K562 (cell line): ENCODE data around the gene MICU1. TPM values are rescaled to one million over a fixed set of nuclear protein-coding genes. Genes with fewer than 3 reads are reported as not detected.

Experiments
- ATAC-seq: fragments of 200-7000 bp; cut with Tn5 transposase; 3 replicates; pipeline ENCODE4 v1.9.1; 2020; ENCODE audit warnings: moderate library complexity
- BruUV-seq: library from RNA; stranded (reverse); fragments of 400-500 nt; replicated peaks from 2 replicates; lab custom pipeline; 2021; lab: Mats Ljungman, UMichigan
- CTCF ChIA-PET: fragments of 300-600 bp; formaldehyde crosslinking; extraction: SDS; loops from one replicate; lab custom pipeline; 2021; ENCODE audit warnings: low intra/inter-chr PET ratio; lab: Yijun Ruan, JAX
- POLR2A ChIA-PET: fragments of 300-600, 350-650 bp; sonication (Branson Sonifier 250); formaldehyde crosslinking; extraction: SDS; loops from one replicate; lab custom pipeline; 2021; ENCODE audit warnings: antibody characterized with exemption, inconsistent platforms; lab: Yijun Ruan, JAX
- DNase-seq, 4 experiments: peaks; one replicate each; pipeline versions ENCODE4 v3.0.0 to v3.0.0-alpha.2; 2011 to 2018; ENCODE audit warnings: low spot score in 3 of 4, mixed read lengths in 3 of 4; ENCODE audit errors: extremely low read depth in 1 of 4
- FAIRE-seq: peaks from 2 replicates; lab custom pipeline; 2011; peaks lifted over from hg19 to GRCh38; lab: Jason Lieb, UNC
- H2AFZ ChIP-seq: 2 replicates; pipeline ENCODE4 v1.6.0; 2011; ENCODE audit warnings: low read depth, low read length, control low read depth, inconsistent platforms
- H3K27ac ChIP-seq: fragments of 200-600 bp; 3 replicates; pipeline ENCODE4 v1.8.0; 2011; ENCODE audit warnings: low read depth, mild to moderate bottlenecking, control low read depth, inconsistent platforms, low read length, moderate library complexity, mixed read lengths; ENCODE audit errors: extremely low read depth
- H3K27me3 ChIP-seq, 2 experiments: fragments of 300-600 bp in 1 of 2; 2 replicates in 1 of 2; 3 replicates in 1 of 2; pipeline versions ENCODE4 v1.6.0 to v1.8.0; 2011; ENCODE audit warnings: inconsistent platforms in 2 of 2, low read length in 2 of 2, mild to moderate bottlenecking in 1 of 2, mixed read lengths in 1 of 2, moderate library complexity in 1 of 2; ENCODE audit not compliant: control insufficient read depth in 2 of 2, insufficient read depth in 2 of 2
- H3K36me3 ChIP-seq: fragments of 300-600 bp; 3 replicates; pipeline ENCODE4 v1.8.0; 2011; ENCODE audit warnings: mild to moderate bottlenecking, low read length, inconsistent platforms; ENCODE audit not compliant: control insufficient read depth, insufficient read depth
- H3K4me1 ChIP-seq, 2 experiments: fragments of 200-600 bp in 1 of 2; replicated peaks in 1 of 2; 2 replicates in 1 of 2; 3 replicates in 1 of 2; pipeline versions ENCODE4 v1.5.1 to v1.8.0; 2011; ENCODE audit warnings: inconsistent platforms in 2 of 2, low read length in 2 of 2, mild to moderate bottlenecking in 1 of 2, mixed read lengths in 1 of 2, moderate library complexity in 1 of 2; ENCODE audit not compliant: control insufficient read depth in 2 of 2, insufficient read depth in 2 of 2
- H3K4me2 ChIP-seq: 2 replicates; pipeline ENCODE4 v1.6.1; 2011; ENCODE audit warnings: low read length, control low read depth, inconsistent platforms, mixed read lengths; ENCODE audit not compliant: insufficient read depth
- H3K4me3 ChIP-seq: fragments of 200-600 bp; sonication (generic), shearing (Covaris generic); 2 replicates; pipeline ENCODE4 v1.5.1; 2016; ENCODE audit warnings: control low read depth, inconsistent platforms
- H3K79me2 ChIP-seq: fragments of 200-600 bp; 3 replicates; pipeline ENCODE4 v1.8.0; 2011; ENCODE audit warnings: low read length, inconsistent platforms; ENCODE audit not compliant: control insufficient read depth, insufficient read depth
- H3K9ac ChIP-seq, 2 experiments: 2 replicates each; pipeline versions ENCODE4 v1.6.0 to v1.6.1; 2011; ENCODE audit warnings: low read depth in 2 of 2, low read length in 2 of 2, control low read depth in 1 of 2, inconsistent platforms in 1 of 2, mild to moderate bottlenecking in 1 of 2, mixed read lengths in 1 of 2; ENCODE audit not compliant: insufficient read depth in 1 of 2
- H3K9me1 ChIP-seq: one replicate; pipeline ENCODE4 v1.6.0; 2011; ENCODE audit warnings: inconsistent platforms, mild to moderate bottlenecking, low read length, moderate library complexity; ENCODE audit not compliant: control insufficient read depth, insufficient read depth
- H3K9me3 ChIP-seq: replicated peaks from 2 replicates; pipeline ENCODE4 v1.5.1; 2011; ENCODE audit warnings: low read depth, low read length, inconsistent platforms; ENCODE audit not compliant: control insufficient read depth, insufficient read depth
- H4K20me1 ChIP-seq: replicated peaks from 2 replicates; pipeline ENCODE4 v1.6.1; 2011; ENCODE audit warnings: low read length, inconsistent platforms, mixed read lengths; ENCODE audit not compliant: control insufficient read depth, insufficient read depth
- PCBP2 ChIP-seq: fragments of 200-400 bp; formaldehyde crosslinking; IDR thresholded peaks from 2 replicates; pipeline ENCODE4 v1.6.1; 2018; ENCODE audit warnings: low read length, low read depth, mild to moderate bottlenecking, moderate library complexity; ENCODE audit not compliant: poor library complexity, severe bottlenecking
- POLR2AphosphoS2 ChIP-seq: IDR thresholded peaks from 2 replicates; pipeline ENCODE4 v1.6.1; 2012; ENCODE audit warnings: low read length, improper control_type of control experiment
- POLR2G ChIP-seq: fragments of 200-400 bp; formaldehyde crosslinking; IDR thresholded peaks from 2 replicates; pipeline ENCODE4 v1.6.1; 2017; ENCODE audit warnings: low read depth, mild to moderate bottlenecking, antibody characterized with exemption, low read length, moderate library complexity
- RAD51 ChIP-seq: fragments of 450-650 bp; IDR thresholded peaks from 2 replicates; pipeline ENCODE4 v1.7.1; 2016; ENCODE audit warnings: low read depth, mild to moderate bottlenecking, borderline replicate concordance
- RBM34 ChIP-seq: fragments of 200-400 bp; formaldehyde crosslinking; IDR thresholded peaks from 2 replicates; pipeline ENCODE4 v1.6.1; 2018; ENCODE audit warnings: low read length, borderline replicate concordance; ENCODE audit not compliant: insufficient read depth
- RERE ChIP-seq: sonication (generic); formaldehyde crosslinking; IDR thresholded peaks from 2 replicates; pipeline ENCODE4 v1.8.0; 2023; ENCODE audit warnings: missing genetic modification reagents, mild to moderate bottlenecking, borderline replicate concordance
- ZBTB1 ChIP-seq: sonication (generic); formaldehyde crosslinking; IDR thresholded peaks from 2 replicates; pipeline ENCODE4 v1.8.1; 2023; ENCODE audit warnings: missing genetic modification reagents, low read depth, mild to moderate bottlenecking, borderline replicate concordance
- ZBTB34 ChIP-seq: fragments of 250-450 bp; sonication (Bioruptor Pico); IDR thresholded peaks from 2 replicates; pipeline ENCODE4 v1.8.0; 2021; ENCODE audit warnings: mild to moderate bottlenecking, moderate library complexity
- ZSCAN29 ChIP-seq: fragments of 450-650 bp; IDR thresholded peaks from 2 replicates; pipeline ENCODE4 v1.6.1; 2017
- WGBS: fragments of 100-300 bp; shearing (Covaris generic); methylation state at CpG from one replicate; pipeline ENCODE4 v1.1.6; 2016; ENCODE audit warnings: low coverage, mixed read lengths; ENCODE audit not compliant: insufficient coverage; ENCODE audit errors: missing lambda C conversion rate; 5-methylcytosine and 5-hydroxymethylcytosine counted together
- in situ Hi-C: fragments of 300-500 bp; cut with MboI; formaldehyde crosslinking; loops from 4 replicates; pipeline ENCODE4 v1.15.0; 2018; ENCODE audit warnings: inconsistent platforms, mixed read lengths
- intact Hi-C: fragments of 100-400 bp; cut with micrococcal nuclease; formaldehyde crosslinking; loops from 2 replicates; pipeline ENCODE4 v1.14.2; 2022
- polyA plus RNA-seq, 8 experiments: library from polyadenylated mRNA; depleted of rRNA in 4 of 8; stranded (reverse) in 5 of 8; unstranded in 3 of 8; fragments of >200 nt; fragmentation: Nextera tagmentation in 2 of 8; fragmentation: Illumina TruSeq in 1 of 8; extraction: Ambion mirVana in 2 of 8; extraction: Trizol in 1 of 8; gene quantifications; 2 replicates each; pipeline versions ENCODE4 v1.2.1 to v1.2.3, GENCODE V29; 2011 to 2014; ENCODE audit warnings: inconsistent platforms in 1 of 8, missing spikeins in 1 of 8
- total RNA-seq, 7 experiments: library from RNA; depleted of rRNA in 6 of 7; stranded (reverse); fragments of >200 nt in 6 of 7; fragmentation: Illumina TruSeq in 2 of 7; extraction: Trizol in 2 of 7; gene quantifications; 2 replicates each; pipeline versions ENCODE4 v1.2.1 to v1.2.3, GENCODE V29; 2011 to 2021; ENCODE audit warnings: low replicate concordance in 1 of 7

MICU1 gene
- total and polyA plus RNA-seq, 9 of the 15 experiments (the other 6 are each of a cell fraction or from before 2014, with no cell fraction given), result 29.3 to 76.8 (median 48.4) TPM

- Histone ChIP-seq H4K20me1 (no peaks in the 10 kb centered on the region), H3K9me1 (no peaks in the 10 kb centered on the region), H2AFZ (peak overlapping the region; percentile 78; the same call in 1 of the 2 replicates), H3K4me1 (peaks cover 22 to 43% of the 10 kb centered on the region in 2 experiments), H3K4me2 (no peak overlapping the region), H3K9me3 (no peaks in the 10 kb centered on the region), H3K27ac (no peak overlapping the region), H3K4me3 (no peak overlapping the region), H3K36me3 (peaks cover 5% of the 10 kb centered on the region; the same call in 1 of the 3 replicates), H3K79me2 (no peaks in the 10 kb centered on the region), H3K27me3 (no peaks in the 10 kb centered on the region), H3K9ac (peak overlapping the region in 1 of 2 experiments; percentile 74; a peak in 2 of 4 replicates)
- DNase-seq, result no peak
- ChIA-PET POLR2A (interaction anchor here (0.5 to 13.1 kb wide), 9 partner anchors 8 to 1088 kb away, joined by 3 to 197 read pairs (median 4); partner anchors contain the start of gene DDIT4), CTCF (interaction anchor here (0.9 to 3.1 kb wide), 6 partner anchors 85 to 430 kb away, joined by 3 to 16 read pairs (median 6); no protein-coding TSS in a partner anchor)
- BruUV-seq, result no TSS peak
- ATAC-seq, result peak; percentile 16
- FAIRE-seq, result no peak
- intact Hi-C loops (loop anchor here (1.0 to 5.0 kb wide), 6 partner anchors 52 to 433 kb away; no protein-coding TSS in a partner anchor), in situ Hi-C loops (loop anchor here (5.0 to 25.0 kb wide), 2 partner anchors 107 to 1017 kb away; partner anchors contain the start of gene SLC29A3)
- 40% methylated on average over 5 of the region's 5 CpGs for WGBS
- TF ChIP-seq RBM34 (no peak), RERE (CRISPR knock-in tag) (0 out of 2 replicates have a peak, but pooled peaks have one; percentile 53), ZBTB1 (0 out of 2 replicates have a peak, but pooled peaks have one; percentile 29), PCBP2 (no peak), ZBTB34 (no peak), POLR2G (peak; percentile 73), POLR2AphosphoS2 (peak; percentile 33; the same call in 1 of the 2 replicates), RAD51 (no peak), ZSCAN29 (no peak)
Observed at GRCh38 chr10:72328829-72329204, 297.1 kb downstream of the MICU1 start.
